Transverse colon (tissue), 4 donors: Measurements from ENCODE around the gene SYCP3. TPM values are rescaled to one million over a fixed set of nuclear protein-coding genes. Genes with fewer than 3 reads are reported as not detected.

Experiments
- DNase-seq: peaks from one replicate; pipeline ENCODE4 v3.0.0-alpha.2; 2019
- H3K27ac ChIP-seq, 4 donors: fragments of 200-600 bp; sonication (generic); 2 replicates each; pipeline ENCODE4 v1.5.1; 2016 to 2018; ENCODE audit warnings: inconsistent platforms in 4 of 4
- H3K27me3 ChIP-seq: fragments of 200-600 bp; sonication (generic); 2 replicates; pipeline ENCODE4 v1.5.1; 2017; ENCODE audit warnings: inconsistent platforms
- H3K36me3 ChIP-seq, 4 donors: fragments of 200-600 bp; sonication (generic); 2 replicates each; pipeline ENCODE4 v1.5.1; 2017 to 2019; ENCODE audit warnings: inconsistent platforms in 4 of 4
- H3K4me1 ChIP-seq, 4 donors: fragments of 200-600 bp; sonication (generic); 2 replicates each; pipeline ENCODE4 v1.5.1; 2017 to 2020; ENCODE audit warnings: inconsistent platforms in 4 of 4
- H3K4me3 ChIP-seq, 4 donors: fragments of 200-600 bp; sonication (generic); 1 replicate in 1 of 4; 2 replicates in 3 of 4; pipeline versions ENCODE4 v1.5.1 to v1.6.1; 2017 to 2019; ENCODE audit warnings: inconsistent platforms in 4 of 4
- H3K9me3 ChIP-seq, 2 donors: fragments of 200-600 bp; sonication (generic); 2 replicates each; pipeline ENCODE4 v1.5.1; 2017 to 2019; ENCODE audit warnings: inconsistent platforms in 2 of 2
- EP300 ChIP-seq: sonication (generic); formaldehyde crosslinking; IDR thresholded peaks from one replicate; pipeline ENCODE4 v1.6.1; 2017; ENCODE audit warnings: antibody characterized with exemption, low read depth
- POLR2A ChIP-seq: fragments of 450-650 bp; IDR thresholded peaks from one replicate; pipeline ENCODE4 v1.6.1; 2016; ENCODE audit warnings: antibody characterized with exemption, mild to moderate bottlenecking, moderate library complexity
- POLR2AphosphoS5 ChIP-seq, 3 donors: sonication (generic); formaldehyde crosslinking; IDR thresholded peaks; one replicate each; pipeline ENCODE4 v1.6.1; 2016; ENCODE audit warnings: antibody characterized with exemption in 3 of 3
- WGBS, 2 donors: methylation state at CpG; one replicate each; pipeline ENCODE4 v1.1.5; 2018; ENCODE audit warnings: low coverage in 1 of 2; 5-methylcytosine and 5-hydroxymethylcytosine counted together
- in situ Hi-C, 4 donors: fragments of 200-750 bp; cut with MboI; loops; one replicate each; pipeline versions ENCODE4 v1.15.0 to v1.15.1; 2017; ENCODE audit warnings: low sequenced_read_pairs in 3 of 4, low pct_ligation_motif_present in 1 of 4, low pct_unique_long_range_greater_than_20kb in 1 of 4
- intact Hi-C: fragments of 100-400 bp; cut with DNase I; formaldehyde crosslinking; loops from one replicate; pipeline ENCODE4 v1.15.1; 2023; ENCODE audit warnings: low total_unique reads
- total RNA-seq, 4 donors: library from RNA; depleted of rRNA; stranded (reverse); fragments of >200 nt; gene quantifications; one replicate each; pipeline ENCODE4 v1.1.0, GENCODE V29; 2016
- TF ChIP-seq, protein P1 (sequence below), 5 experiments: fragments of 200-600 bp in 3 of 5; fragments of 450-650 bp in 2 of 5; sonication (generic) in 3 of 5; IDR thresholded peaks; 1 replicate in 2 of 5; 2 replicates in 3 of 5; pipeline ENCODE4 v1.5.1; 2016 to 2017; ENCODE audit warnings: antibody characterized with exemption in 5 of 5, inconsistent platforms in 3 of 5, mild to moderate bottlenecking in 2 of 5, moderate library complexity in 1 of 5

Gene SYCP3
- total RNA-seq, 4 donors from 2014 or later = 0.16 TPM; not detected in 3

DNA sequence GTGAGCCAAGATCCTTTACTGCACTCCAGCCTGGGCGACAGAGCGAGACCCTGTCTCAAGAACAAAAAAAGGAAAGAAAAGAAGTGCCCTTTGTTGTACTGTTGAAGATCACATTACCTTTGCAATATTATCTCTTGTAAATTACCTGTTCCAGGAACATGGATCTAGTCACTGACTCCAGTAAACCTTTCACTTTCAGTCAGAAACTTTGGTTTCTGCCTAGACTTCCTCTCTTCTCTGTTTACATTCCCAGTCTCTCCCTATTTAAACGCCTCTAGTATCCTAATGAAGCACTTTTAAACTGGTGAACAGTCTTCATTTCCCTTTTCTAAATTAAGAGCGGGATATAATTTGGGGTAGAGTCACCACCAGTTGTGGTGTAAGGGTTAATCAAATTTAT lies 29.0 kb downstream of the SYCP3 start:
- peaks cover 6 to 66% (median 47%) of the 10 kb centered on the region in 4 donors for H3K4me1 ChIP-seq
- no peaks in the 10 kb centered on the region for H3K36me3 ChIP-seq
- peak overlapping the region in 1 of 4 donors; percentile 44 for H3K27ac ChIP-seq
- 63 to 83% methylated on average over 3 to 4 of the region's 4 CpGs for WGBS, 2 donors
- no peak for TF ChIP-seq POLR2A
- TF ChIP-seq EP300 = no peak
- in situ Hi-C loops = no loop called here
- DNase-seq = no peak
- intact Hi-C loops = no loop called here
- no peaks in the 10 kb centered on the region for H3K9me3 ChIP-seq
- no peak overlapping the region for H3K4me3 ChIP-seq
- H3K27me3 ChIP-seq = no peaks in the 10 kb centered on the region

DNA sequence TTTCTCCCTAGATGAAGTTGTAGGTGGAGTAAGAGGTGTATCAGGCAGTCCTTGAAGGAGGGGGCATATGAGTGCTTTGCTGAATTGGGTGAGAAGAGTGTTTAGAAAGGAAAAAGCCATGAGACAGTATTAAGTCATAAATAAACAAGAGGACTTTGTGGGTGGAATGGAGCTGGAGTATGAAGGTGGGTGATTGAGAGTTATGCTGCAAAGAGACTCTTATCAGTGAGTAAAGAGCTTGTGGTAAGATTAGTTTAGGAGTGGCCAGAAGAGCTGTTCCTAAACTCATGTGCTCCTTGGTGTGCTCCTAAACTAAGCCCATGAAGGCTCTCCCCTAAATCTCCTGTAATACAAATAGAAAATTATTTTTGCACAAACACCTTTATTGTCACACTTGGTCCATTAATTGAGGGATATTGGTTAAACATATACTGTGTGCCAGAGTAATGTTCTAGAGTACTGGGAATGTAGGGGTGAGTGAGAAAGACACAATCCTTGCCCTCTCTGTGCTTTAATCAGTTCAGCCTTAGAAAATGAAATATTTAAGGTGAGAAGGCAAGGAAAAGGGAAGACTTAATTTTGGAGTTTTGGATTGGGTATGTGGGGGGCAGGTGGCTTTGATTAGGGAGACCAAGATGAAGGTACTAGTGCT lies 32.0 kb downstream of the SYCP3 start:
- no peaks in the 10 kb centered on the region for H3K27me3 ChIP-seq
- no peaks in the 10 kb centered on the region for H3K36me3 ChIP-seq
- no peaks in the 10 kb centered on the region for H3K9me3 ChIP-seq
- peaks cover 0 to 52% (median 23%) of the 10 kb centered on the region in 4 donors for H3K4me1 ChIP-seq
- intact Hi-C loops = no loop called here
- no peak overlapping the region for H3K4me3 ChIP-seq
- in situ Hi-C loops = no loop called here
- TF ChIP-seq POLR2A (no peak), EP300 (no peak), POLR2AphosphoS5 (IDR thresholded peaks at IDR 0.05) (no peak)
- TF ChIP-seq, protein P1, sequence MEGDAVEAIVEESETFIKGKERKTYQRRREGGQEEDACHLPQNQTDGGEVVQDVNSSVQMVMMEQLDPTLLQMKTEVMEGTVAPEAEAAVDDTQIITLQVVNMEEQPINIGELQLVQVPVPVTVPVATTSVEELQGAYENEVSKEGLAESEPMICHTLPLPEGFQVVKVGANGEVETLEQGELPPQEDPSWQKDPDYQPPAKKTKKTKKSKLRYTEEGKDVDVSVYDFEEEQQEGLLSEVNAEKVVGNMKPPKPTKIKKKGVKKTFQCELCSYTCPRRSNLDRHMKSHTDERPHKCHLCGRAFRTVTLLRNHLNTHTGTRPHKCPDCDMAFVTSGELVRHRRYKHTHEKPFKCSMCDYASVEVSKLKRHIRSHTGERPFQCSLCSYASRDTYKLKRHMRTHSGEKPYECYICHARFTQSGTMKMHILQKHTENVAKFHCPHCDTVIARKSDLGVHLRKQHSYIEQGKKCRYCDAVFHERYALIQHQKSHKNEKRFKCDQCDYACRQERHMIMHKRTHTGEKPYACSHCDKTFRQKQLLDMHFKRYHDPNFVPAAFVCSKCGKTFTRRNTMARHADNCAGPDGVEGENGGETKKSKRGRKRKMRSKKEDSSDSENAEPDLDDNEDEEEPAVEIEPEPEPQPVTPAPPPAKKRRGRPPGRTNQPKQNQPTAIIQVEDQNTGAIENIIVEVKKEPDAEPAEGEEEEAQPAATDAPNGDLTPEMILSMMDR (IDR thresholded peaks at IDR 0.05) = no peak
- peak overlapping the region in 2 of 4 donors; percentile 13 to 34 for H3K27ac ChIP-seq
- no peak for DNase-seq

DNA sequence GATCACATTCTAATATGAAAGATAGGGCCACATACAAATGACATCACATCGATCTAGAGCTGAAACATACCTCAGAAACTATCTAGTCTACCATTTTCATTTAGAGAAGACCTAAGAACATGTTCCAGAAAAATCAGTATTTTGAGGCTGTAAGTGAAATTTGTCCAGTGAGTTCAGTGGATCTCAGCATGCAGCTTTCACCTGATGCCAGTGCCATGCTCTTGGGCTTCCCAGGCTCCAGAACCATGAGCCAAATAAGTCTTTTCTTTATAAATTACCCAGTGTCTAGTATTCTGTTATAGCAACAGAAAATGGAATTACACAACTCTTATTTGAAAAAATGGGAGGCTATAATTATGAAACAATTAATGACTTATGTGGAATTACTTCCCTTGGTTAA lies 32.9 kb downstream of the SYCP3 start:
- no peak for DNase-seq
- H3K4me1 ChIP-seq = peaks cover 0 to 52% (median 30%) of the 10 kb centered on the region in 4 donors
- no peaks in the 10 kb centered on the region for H3K36me3 ChIP-seq
- H3K27me3 ChIP-seq = no peaks in the 10 kb centered on the region
- in situ Hi-C loops (no loop called here), intact Hi-C loops (no loop called here)
- no peak overlapping the region for H3K4me3 ChIP-seq
- H3K9me3 ChIP-seq = no peaks in the 10 kb centered on the region
- H3K27ac ChIP-seq = no peak overlapping the region
- 100% methylated on average over 1 of the region's 1 CpG for WGBS, 2 donors
- no peak for TF ChIP-seq POLR2AphosphoS5 (IDR thresholded peaks at IDR 0.05)
- no peak for TF ChIP-seq POLR2A
- TF ChIP-seq, protein P1 (IDR thresholded peaks at IDR 0.05) = no peak
- TF ChIP-seq EP300 = no peak

DNA sequence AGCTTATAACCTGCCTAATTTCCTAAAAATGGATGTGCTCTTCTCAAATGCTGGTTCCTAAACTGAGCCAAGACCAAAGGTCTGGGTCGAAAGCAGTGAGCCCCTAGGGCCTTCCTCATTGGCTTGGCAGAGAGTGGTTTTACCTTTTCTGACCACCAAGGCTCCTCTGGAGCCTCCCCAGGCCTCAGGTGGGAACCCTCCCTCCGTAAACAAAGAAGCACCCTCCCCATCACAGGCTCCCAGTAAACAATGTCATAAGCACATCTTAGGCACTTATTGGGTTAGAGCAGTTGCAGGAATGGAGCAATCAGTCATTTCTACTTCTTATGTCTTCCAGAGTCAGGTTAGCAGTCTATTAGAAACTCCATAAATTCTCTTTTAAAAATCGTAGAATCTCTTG lies 35.8 kb downstream of the SYCP3 start:
- no peak for DNase-seq
- H3K9me3 ChIP-seq = no peaks in the 10 kb centered on the region
- peaks cover 0 to 68% (median 48%) of the 10 kb centered on the region in 4 donors for H3K4me1 ChIP-seq
- H3K4me3 ChIP-seq = no peak overlapping the region
- H3K36me3 ChIP-seq = no peaks in the 10 kb centered on the region
- no peak overlapping the region for H3K27ac ChIP-seq
- WGBS, 2 donors = 56 to 69% methylated on average over 1 to 3 of the region's 3 CpGs
- H3K27me3 ChIP-seq = no peaks in the 10 kb centered on the region
- TF ChIP-seq EP300 (no peak), POLR2AphosphoS5 (IDR thresholded peaks at IDR 0.05) (no peak), POLR2A (no peak)
- TF ChIP-seq, protein P1 (IDR thresholded peaks at IDR 0.05) = no peak
- in situ Hi-C loops (no loop called here), intact Hi-C loops (no loop called here)

DNA sequence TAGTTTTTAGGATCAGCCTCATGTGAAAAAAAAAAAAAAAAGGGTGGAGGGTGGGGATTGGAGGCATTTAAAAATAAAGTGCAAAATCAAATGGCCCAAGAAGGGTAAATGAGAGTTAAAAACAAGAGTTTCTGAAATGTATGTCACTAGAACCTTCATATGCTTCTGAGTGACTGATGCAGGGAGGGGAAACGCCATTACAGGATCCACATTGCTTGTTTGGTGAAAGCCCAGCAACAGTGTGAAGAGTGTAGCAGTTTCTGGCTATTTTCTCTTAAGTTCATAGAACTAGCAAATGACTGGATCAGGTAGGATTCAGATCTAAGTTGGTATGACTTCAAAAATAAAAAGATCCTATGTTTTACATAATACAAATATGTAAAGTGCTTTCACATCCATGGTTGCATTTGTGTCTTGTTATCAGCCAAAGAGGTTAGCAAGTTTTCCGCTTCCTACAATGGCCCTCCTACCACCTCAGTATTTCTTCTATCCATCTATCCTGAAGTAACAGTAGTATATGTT lies 38.9 kb downstream of the SYCP3 start:
- no peak for DNase-seq
- H3K27me3 ChIP-seq = no peaks in the 10 kb centered on the region
- TF ChIP-seq POLR2AphosphoS5 (IDR thresholded peaks at IDR 0.05) = no peak
- TF ChIP-seq, protein P1 (IDR thresholded peaks at IDR 0.05) = no peak
- no peak for TF ChIP-seq EP300
- TF ChIP-seq POLR2A = no peak
- H3K4me1 ChIP-seq = peaks cover 11 to 66% (median 44%) of the 10 kb centered on the region in 4 donors
- no peaks in the 10 kb centered on the region for H3K9me3 ChIP-seq
- peak overlapping the region in 3 of 4 donors; percentile 6 to 97 (median 23) for H3K27ac ChIP-seq
- WGBS, 2 donors = 70 to 72% methylated on average over 2 of the region's 2 CpGs
- no peaks in the 10 kb centered on the region for H3K36me3 ChIP-seq
- in situ Hi-C loops (no loop called here), intact Hi-C loops (no loop called here)
- H3K4me3 ChIP-seq = peak overlapping the region in 1 of 4 donors; percentile 83
